Transverse colon (tissue), 4 donors: ENCODE measurements around the gene SLC38A10.
A peak's percentile ranks its signal among the peaks of the same experiment; 100 is the strongest.

Experiments
- CTCF ChIP-seq, 5 experiments: fragments of 200-600 bp in 3 of 5; fragments of 450-650 bp in 2 of 5; sonication (generic) in 3 of 5; IDR thresholded peaks; 1 replicate in 2 of 5; 2 replicates in 3 of 5; pipeline ENCODE4 v1.5.1; 2016 to 2017; ENCODE audit warnings: antibody characterized with exemption in 5 of 5, inconsistent platforms in 3 of 5, mild to moderate bottlenecking in 2 of 5, moderate library complexity in 1 of 5
- EP300 ChIP-seq: sonication (generic); formaldehyde crosslinking; IDR thresholded peaks from one replicate; pipeline ENCODE4 v1.6.1; 2017; ENCODE audit warnings: antibody characterized with exemption, low read depth
- POLR2A ChIP-seq: fragments of 450-650 bp; IDR thresholded peaks from one replicate; pipeline ENCODE4 v1.6.1; 2016; ENCODE audit warnings: antibody characterized with exemption, mild to moderate bottlenecking, moderate library complexity
- POLR2AphosphoS5 ChIP-seq, 3 donors: sonication (generic); formaldehyde crosslinking; IDR thresholded peaks; one replicate each; pipeline ENCODE4 v1.6.1; 2016; ENCODE audit warnings: antibody characterized with exemption in 3 of 3

DNA sequence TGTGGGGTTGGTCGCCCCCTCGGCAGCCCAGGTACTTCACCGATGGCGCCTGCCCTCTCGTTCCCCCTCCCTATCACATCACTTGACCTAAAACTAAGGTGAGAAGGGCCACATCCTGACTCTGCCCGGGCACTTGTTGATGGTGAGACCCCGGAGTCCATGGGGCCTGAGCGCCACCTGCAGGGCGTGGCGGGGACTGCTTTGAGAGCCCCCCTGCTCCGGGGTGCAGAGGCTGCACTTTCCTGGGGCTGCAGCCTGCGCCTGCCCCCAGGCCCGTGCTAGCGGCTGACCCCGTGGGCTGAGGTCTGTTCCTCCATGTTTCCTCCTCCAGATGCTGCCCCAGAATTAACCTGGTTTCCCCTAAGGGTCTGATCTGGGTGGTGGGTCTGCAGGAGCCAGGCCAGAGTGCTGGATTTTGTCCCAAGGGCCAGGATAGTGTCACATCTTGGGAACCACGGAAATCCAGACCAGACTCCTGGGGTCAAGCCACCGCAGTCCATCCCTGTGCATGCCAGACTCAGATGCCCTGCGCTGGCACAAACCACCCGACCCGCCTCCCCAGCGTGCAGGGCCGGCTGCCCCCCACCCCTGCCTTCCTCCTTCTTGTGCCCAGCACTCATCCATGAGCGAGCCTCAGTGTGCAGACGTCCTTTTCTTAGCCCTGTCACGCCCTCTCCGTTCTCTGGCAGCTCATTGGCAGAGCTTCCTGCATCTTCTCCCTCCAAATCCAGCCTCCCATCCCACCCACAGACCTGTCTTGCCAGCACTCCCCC, 53.3 kb downstream of the SLC38A10 start:
- TF ChIP-seq POLR2A (no peak), CTCF (IDR thresholded peaks at IDR 0.05) (peak; percentile 61 to 79 (median 70)), POLR2AphosphoS5 (IDR thresholded peaks at IDR 0.05) (no peak), EP300 (no peak)
